ENCODE results near the gene ACSF2.

GRCh38 chr17:50502301-50502990 is 76.4 kb downstream of the ACSF2 start:
- TF ChIP-seq EZH2 (optimal IDR thresholded peaks at IDR 0.05; ENCODE audit: low read depth, low read length) (no peak), CTCF (IDR thresholded peaks at IDR 0.05; ENCODE audit: low read length) (no peak), EZH2phosphoT487 (IDR thresholded peaks at IDR 0.05; ENCODE audit: low read length) (no peak)
